Stimulated activated CD4-positive, alpha-beta T cell treated with anti-CD3 and anti-CD28 coated beads, Interleukin-2, amount 100 ng/mL, for 48 hours (primary cell): ENCODE measurements around the gene SP6.

Experiments
- DNase-seq, 2 donors: peaks; one replicate each; pipeline ENCODE4 v3.0.0-alpha.2; 2020

SP6 gene

DNA sequence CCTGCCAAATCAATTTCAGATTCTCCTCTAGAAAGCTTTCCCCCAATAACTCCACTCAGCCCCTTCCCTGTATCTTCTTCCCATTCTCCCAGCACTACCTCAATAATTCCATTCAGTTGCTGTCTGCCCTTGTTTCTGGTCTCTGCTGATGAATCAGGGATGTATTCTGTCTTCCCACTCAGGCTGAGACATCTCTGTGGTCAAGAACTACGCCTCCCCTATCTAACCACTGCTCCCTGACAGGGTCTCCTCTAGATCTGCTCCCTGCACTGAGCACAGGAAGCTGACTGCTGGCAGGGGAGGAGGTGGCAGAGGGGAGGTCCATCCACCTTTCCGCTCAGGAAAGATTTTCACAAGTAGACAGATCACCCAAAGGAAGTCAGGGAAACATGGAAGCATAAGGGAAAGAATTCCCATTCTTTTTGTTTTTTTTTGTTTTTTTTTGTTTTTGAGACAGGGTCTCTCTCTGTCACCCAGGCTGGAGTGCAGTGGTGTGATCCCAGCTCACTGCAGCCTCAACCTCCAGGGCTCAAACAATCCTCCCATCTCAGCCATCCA lies 28.1 kb upstream of the SP6 start:
- no peak for DNase-seq

DNA sequence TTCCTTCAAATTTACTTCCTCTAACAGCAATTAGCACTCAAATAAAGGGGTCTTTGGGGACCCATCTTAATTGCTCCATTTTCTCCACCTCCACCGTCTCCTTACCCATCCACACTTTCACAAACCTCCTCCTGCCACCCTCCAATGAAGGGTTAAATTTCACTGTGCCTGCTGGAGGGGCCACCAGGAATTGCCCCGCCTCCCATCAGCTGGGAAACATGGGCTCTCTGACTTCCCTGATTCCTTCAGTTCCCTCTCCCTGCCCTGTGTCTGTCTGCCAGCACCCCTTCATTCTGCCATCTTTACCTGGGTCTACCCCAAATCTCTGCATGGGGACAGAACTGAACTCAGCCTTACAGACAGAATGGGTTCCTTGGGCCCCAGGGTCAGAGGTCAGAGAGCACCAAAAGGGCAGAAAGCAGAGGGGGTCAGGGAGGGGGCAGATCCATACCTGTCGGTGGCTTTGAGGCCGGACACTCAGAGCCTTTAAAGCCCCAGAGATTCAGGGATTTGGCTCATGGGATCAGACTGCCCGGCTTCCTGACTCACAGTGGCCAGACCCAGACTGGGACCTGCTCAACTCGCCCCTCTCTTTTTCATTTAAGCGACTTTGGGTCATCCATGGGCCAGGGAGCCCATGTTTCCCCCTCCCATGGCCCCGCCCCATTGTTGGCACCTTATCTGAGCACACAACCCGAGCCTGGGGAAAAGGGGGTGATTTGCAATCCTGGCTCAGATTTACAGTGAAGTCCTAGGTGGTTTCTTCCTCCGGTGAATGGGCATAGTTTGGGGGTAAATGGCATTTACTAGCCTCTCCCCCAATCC lies 27.5 kb upstream of the SP6 start:
- DNase-seq, result no peak

DNA sequence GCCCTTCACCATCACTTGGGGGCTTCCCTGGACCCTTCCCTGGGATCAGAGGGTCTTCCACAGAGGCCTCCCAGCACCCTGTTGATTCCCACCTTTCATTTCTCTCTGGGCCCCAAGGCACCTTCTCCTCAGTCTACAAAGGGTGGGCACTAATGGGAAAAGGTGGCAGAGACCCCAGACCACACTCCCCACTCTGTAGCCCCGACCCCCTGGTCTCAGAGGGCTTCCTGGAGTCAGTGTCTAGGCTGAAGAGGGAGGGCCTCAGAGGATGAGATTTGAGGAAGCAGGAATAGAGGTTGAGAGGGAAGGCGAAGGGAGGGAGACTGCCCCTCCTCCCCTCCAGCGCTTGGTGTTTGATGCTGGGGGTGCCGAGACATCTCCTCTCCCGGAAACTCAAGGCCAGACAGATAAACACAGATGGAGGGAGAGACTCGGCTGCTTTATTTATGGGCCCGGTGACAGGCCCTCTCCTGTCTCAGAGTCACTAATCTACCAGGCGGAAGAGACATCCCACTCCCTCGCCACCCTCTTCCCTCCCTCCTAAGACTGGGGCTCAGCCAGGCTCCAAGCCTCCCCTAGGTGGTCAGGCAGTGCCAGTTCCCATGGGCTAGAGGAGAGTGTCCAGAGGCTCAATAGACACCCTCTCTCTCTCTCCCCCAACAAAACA lies 26.5 kb upstream of the SP6 start:
- no peak for DNase-seq

DNA sequence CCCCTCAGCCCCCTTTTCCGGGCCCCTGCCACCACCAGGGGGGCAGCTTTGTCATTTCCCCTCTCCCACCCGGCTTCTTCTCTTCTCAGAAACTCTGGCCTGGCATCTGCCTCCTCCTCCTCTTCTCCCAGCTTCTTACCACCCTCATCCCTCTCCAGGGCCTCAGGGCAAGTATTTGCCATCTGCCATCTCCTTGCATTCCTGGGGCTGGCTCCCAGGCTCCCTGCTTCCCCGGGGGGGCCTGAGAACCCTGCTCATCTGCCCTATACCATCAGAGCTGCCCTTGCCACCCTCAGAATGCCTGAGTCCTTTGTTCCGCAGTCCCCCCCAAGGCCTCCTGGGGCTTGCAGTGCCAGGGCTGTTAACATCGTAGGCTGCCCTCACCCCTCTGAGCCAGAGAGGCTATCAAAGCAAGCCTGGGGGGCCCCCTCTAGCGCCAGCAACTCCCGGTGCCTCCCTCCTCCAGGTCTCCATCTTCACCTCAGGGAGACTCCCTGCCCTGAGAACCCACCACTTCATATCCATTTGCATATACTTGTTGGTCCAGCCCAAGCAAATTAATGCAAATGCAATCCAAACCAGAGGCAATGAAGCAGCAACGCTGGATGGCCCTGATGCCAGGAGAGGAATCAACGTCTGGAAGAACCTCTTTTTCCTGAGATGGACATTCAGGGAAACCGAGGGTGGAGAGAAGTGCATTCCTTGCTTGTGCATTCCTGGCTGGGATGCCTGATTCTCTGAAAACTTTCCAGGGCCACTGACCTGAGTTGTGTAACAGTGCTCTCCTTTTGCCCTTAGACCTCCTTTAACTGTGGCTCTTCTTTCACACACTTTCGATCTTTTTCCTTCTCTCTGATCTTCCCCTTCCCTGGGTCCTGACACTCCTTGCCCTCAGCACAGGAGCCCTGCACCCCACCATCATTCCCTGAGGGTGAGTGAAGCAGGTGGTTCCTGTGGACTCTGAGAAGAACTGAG lies 24.3 kb upstream of the SP6 start:
- no peak for DNase-seq

DNA sequence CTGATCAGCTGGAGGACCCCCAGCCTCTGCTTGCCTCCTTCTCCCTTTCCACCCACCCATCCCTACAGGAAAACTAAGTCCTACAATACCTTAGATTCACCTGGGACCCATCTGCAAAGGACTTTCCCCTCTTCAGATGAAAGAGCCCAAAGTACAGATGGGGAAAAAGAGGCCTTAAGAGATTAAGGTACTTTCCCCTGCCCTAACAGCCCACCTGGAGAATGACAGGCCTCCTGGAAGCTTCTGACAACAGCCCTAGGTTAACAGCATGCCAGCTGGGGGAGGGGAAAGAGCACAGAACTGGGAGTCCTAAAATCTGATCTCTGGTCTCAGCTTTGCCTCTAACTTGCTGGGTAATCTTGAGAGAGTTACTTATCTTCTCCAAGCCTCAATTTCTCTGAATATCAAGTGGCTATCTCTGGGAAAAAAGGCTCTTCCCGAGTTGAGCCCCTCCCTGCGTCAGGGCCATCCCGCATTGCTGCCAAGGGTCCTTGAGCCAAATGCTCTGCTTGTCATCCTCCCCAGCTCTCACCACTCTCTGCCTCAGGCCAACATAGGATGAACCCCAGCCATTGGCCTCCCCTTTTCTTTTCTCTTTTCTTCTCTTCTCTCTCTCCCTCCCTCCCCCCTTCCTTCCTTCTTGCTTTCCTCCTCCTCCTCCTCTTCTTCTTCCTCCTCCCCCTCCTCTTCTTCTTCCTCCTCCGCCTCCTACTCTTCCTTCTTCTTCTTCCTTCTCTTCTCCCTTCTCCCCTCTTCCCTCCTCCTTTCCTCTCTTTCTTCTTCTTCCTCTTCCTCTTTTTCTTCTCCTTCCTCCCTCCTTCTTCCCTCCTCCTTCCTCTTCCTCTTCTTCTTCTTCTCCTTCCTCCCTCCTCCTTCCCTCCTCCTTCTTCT lies 22.5 kb upstream of the SP6 start:
- no peak for DNase-seq

DNA sequence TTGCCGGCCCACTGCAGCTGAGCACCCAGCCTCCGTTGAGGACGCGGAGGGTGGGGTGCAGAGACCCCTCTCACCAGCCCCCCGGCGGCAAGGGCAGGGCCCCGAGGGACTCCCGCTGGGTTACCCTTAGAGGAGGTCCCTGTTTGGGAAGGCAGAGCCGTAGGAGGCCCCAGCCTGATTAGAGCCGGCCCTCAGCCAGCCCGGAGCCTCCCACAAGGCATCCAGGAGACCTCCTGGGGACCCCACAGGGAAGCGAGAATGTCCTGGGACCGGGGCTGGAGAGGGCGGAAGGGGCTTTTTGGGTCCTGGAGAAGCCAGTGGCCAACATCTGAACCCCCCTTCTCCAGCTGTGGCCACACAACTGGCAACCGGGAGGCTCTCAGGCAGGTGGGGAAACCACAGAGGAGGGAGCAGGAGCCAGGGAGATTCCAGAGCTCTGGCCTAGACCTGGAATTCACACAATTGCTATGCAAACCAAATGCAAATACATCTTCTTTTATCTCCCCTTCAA lies 21.7 kb upstream of the SP6 start:
- DNase-seq, result no peak

DNA sequence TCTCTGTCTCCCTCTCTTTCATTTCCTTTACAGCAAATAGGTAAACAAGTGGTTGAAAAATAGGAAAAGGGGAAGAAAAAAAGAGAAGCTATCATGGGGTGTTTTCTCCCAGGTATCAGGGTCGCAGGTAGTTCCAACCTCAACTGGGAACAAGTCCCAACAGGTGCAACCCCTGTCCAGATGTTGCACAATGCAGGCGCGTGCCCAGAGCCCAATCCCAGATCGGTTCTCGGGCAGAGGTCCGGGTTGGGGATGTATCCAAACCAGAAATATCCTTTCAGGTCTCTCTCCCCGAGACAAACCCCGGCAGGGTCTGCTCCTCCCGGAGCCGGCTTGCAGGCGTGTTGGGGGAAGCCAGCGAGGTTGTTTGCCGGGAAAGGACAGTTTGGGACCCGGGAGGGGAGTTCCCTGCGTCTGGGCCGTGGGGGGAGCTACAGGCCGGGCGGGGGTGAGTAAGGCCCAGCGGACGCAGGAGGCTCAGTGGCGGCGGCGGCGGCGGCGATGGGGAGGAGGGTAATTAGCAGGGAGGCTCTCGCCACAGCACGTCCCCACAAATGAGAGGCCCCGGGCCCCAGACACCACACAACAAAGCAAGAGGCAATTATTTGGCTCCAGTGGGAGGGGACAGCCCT lies 21.2 kb upstream of the SP6 start:
- no peak for DNase-seq

DNA sequence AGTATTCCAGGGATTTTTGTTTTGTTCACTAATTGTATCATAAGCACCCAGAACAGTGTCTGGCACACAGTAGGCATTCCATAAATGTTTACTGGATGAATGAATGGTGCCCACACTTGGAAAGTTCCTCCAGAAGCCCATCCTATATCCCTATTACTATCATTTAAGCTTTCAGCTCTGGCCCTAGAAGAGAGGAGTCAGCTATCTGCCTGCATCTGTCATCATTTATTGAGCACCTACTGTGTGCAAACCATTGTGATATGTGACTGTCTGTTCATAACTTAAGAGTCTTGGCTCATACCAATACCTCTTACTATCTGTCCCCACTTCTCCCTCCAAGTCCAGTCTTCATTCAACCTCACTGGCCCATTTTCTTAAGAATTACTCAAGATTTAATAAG lies 20.1 kb upstream of the SP6 start:
- no peak for DNase-seq

DNA sequence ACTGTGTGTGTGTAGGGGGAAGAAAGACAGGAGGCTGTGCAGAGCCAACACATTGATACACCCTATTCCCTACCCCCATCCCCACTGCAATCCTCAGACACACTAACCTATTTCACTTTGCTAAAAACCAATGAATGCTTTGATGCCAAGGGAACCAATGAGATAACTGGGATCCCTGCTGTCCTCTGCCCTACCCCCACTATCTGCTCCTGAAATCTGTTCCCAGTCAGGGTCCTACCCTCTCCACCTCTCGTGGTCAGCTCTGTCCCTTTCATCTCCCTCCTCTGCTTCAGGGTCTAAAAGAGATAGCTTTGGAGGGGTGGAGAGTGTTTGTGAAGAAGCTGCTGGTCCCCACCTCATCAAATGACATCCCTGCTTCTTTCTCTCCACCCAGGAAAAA lies 19.1 kb upstream of the SP6 start:
- no peak for DNase-seq

DNA sequence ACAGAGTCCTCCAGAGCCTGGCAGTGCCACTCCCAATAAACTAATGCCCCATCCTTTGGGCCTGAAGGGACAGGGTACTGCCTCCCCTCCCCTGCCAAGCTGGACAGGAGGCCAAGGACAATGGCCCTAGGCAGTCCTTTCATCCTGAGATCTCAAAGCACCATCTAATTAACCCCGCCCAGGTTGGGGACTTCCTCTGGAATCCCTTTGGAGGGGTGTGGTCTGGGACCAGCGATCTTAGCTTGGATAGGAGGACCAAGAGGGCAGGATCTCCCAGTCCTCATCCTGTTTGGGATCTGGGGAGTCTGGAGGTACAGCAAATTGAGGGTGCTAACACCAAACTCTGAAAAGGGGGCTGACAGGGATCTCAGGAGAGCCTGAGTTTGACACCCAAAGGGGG lies 18.2 kb upstream of the SP6 start:
- no peak for DNase-seq

DNA sequence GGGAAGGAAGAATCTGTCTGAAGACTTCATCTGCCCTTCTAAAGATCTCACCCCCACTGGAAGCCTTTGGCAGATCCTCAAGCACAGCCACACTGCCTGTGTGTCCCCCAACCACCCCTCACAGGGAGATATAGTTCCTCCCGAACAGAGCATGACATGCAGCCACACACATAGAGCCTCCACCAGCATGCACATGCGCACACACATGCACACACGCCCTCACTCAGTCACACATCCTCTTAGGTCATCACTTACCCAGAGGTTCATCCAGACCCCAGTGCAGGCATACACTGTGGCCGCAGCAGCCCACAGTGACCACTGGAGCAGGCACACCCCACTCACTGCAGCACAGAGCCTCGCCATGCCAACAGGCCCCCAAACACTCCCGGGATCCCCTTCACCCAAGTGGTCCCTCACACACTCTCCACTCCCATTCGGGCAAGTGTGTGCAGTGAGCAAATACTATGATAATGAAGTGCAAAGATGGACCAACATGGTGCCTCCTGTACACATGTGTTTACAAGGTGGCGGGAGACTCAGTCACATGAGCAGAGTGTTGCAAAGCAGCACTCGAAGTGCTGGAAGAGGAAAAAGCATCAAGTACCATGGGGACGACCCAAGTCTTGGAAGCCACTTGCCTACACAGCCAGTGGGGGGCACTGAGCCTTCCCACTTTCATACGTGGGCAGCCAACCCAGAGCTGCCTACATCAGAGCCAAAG lies 17.0 kb upstream of the SP6 start:
- no peak for DNase-seq

DNA sequence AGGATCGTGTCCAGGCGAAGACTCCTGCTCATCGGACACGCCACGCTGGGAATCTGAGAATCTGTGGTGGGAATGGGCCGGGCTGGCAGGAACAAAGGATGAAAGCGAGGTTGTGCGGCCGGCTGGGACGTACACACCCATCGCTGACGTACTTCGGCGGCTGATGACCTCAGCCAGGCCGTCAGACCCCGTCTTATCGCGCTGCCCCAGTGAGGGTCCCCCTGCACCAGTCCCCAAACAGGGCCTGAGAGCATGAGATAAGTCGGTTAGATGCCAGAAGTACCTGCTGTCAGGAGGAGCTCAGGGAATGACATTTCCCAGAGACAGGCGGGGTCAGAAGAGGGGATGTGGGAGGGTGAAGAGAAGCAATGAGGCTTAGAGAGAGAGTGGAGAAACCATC lies 16.0 kb upstream of the SP6 start:
- DNase-seq, result no peak

DNA sequence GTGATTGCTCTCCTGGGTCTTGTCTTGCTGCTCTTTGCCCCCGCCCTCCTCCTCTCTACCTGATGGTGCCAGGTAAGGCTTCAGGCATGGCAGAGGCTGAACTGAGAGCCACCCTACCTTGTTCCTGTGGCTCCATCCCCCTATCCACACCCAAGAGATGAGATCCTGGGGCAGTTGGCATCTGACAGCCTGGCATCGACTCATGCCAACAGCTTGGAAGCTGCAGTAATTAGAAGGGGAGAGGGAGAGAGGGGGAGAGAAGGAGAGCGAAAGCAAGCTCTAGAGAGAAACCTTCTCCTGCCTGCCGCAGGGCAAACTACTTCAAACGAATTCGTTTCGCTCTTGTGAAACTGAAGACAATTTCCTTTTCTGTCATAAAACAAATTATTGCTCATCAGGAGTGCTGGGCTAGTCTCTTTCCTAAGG lies 13.8 kb upstream of the SP6 start:
- no peak for DNase-seq

DNA sequence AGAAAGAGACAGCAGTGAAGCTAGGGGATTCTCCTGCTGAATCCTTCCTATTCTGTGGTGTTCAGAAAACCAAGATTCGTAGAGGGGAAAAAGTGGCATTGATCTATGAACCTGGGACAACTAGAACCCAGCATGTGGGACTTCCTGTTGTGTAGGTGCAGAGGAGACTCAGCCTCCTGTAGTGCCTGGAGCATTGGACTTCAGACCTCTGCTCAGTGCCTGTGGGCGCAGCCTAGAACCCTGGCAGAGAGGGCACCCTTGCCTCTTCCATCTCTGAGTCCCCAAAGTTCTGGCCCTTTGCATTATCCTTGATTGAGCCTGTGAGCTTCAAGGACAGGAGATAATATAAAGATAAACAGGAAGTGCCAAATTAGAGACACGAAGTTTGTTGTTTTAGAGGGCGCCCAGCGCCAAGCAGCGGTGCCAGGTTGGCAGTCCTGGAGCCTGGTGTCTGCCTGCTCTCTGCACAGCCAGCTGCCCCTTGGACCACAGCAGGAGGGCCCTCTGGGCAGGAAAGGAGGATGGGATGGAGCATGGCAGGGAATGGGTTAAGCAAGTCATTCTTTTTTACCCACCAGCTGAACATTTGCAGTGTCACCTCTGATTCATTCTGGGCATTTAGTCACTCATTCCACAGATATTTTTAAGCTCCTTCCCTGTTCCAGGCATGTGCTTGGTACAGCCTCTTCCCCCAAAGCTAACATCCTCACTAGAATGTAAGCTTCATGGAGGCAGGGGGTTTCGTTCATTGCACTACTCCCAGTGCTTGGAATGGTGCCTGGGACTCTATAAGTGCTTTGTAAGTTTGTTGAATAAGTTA lies 11.9 kb upstream of the SP6 start:
- DNase-seq, result no peak

DNA sequence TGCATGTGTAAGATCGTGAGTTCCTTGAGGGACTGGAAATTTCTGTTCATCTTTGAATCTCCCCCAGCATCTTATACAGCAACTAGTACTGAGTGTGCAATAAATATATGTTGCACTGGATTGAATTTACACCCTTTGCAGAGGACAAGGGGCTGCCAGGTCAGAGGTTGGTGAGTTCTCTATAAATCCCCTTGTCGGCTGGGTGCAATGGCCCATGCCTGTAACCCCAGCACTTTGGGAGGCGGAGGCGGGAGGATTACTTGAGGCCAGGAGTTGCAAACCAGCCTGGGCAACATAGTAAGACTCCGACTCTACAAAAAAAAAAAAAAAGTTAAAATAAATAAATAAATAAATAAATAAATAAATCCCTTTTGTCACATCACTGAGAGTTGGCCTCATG lies 9.4 kb upstream of the SP6 start:
- DNase-seq, result no peak

DNA sequence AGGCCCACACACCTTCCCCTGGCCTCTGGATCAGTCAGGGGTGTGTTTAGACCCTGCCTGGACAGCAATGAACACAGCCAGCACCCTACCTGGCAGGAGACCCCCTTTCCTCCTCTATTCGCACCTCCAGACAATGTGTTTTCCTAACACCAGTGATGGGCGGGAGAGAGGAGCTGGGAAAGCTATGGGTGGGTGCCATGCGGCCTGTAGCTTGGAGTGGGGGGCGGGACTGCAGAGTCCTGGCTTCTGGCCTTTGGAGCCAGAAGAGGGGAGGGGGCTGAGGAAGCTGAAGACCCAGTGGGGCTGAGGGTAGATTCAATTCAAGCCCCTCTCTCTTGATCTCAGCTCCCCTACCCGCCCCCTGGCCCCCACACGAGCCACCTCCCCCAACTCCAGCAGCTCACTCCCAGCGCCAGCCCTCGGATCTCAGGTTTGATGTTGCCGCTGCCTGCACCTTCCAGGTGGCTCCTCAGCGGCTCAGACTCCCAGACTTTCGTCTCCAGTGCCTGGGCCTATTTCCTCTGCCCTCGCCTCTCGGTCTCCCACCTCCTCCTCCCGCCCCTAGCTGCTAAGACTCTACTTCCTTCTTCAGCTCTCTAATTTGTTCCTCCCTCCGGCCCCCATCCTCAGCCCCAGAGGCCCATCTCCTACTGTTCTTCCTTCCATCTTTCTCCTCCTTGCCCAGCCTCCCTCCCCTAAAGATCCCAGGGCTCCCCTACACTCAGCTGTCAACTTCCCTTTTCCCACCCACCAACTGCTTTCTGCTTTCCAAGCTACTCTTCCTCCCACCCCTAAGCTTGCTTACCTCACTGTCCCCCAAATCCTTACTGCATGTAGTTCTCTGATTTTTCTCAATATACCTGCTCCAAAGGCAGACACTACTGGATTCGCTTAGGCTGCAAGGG lies 6.8 kb upstream of the SP6 start:
- DNase-seq, result no peak

DNA sequence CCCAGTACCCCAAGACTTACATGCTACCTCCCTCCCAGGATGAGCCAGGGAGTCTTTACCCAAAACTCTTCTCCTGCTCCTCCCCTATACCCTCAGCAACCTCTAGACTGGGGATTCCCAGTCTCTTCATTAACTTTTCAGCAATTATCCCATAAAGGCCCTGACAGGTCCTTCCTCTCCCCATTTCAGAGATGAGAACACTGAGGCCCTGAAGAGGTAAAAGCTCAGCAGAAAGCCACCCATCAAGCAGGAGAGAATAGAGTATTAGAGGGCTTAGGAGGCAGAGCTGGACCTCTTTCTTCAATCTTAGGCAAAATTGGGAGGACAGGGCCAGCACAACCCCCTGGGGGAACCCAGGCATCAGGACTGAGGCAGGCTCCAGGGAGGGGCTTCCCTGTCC lies 5.9 kb upstream of the SP6 start:
- no peak for DNase-seq

DNA sequence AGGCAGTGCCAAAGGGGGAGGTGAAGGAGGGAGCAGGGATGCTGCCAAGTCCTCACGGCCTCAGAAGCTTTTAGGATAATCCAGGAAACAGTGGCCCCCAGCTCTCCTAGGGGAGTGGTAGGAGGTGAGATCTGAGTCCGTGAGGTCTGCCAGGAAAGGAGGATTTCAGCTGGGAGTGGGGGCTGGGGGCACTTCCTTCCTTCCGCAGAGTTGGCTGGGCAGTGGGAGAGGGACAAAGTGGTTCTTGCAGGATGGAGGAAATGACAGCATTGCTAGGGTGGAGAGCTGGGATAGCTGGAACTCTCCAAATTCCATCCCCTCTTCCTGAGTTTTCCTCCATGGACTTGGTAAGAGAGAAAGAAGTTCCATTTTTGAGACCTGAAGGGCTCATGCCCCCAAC lies 4.8 kb upstream of the SP6 start:
- DNase-seq, result no peak

DNA sequence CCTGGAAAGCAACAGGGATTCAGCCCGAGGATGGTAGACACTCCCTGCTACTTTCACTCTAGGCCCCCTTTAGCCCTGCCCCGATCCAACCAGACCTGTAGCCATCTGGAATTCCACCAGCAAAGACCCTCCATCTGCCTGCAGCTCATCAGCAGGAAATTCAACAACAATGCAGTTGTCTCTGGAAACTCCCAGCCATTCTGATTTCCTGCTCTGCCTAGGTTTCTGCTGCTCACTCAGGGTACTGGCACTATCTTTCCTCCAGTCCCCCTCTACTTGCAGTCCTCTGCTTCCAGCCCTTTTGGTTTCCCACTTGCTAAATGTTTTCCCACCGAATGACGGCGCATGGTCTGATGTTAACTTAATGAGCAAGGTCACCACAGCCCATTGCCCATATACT lies 2.7 kb upstream of the SP6 start:
- no peak for DNase-seq
